GM12801 (cell line): Measurements from ENCODE around the gene CRACR2A.

Source experiments
- CTCF ChIP-seq: IDR thresholded peaks from one replicate; pipeline ENCODE4 v1.5.1; 2011; ENCODE audit warnings: control low read depth; ENCODE audit not compliant: insufficient read length; ENCODE audit errors: extremely low read depth

CRACR2A gene

DNA sequence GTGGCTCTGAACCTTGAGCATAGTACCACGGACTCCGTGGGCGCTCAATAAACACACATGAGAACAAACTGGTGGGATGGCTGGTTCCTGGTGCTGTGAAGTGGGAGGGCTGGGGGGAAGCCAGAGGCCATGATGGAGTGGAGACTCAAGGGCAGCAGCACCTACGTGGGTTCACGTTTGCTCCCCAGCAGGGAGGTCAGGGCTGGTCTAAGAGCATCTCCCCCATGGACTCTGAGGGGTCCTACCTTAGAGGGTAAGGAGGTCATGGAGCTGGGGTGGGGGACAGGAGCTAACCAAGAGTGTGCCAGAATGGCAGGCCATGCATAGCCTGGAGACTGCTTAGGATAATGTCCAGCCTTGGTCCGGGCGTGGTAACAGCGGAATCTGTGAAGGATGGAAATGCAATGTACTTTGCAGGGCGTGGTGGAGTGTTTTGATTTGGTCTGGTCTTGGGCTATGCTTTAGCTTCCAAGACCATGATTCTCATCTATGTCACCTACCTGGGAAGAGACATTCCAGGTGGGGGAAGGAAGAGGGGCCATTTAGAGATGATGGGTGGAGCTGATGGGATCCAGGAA is 158.9 kb downstream of the CRACR2A start:
- no peak for TF ChIP-seq CTCF

DNA sequence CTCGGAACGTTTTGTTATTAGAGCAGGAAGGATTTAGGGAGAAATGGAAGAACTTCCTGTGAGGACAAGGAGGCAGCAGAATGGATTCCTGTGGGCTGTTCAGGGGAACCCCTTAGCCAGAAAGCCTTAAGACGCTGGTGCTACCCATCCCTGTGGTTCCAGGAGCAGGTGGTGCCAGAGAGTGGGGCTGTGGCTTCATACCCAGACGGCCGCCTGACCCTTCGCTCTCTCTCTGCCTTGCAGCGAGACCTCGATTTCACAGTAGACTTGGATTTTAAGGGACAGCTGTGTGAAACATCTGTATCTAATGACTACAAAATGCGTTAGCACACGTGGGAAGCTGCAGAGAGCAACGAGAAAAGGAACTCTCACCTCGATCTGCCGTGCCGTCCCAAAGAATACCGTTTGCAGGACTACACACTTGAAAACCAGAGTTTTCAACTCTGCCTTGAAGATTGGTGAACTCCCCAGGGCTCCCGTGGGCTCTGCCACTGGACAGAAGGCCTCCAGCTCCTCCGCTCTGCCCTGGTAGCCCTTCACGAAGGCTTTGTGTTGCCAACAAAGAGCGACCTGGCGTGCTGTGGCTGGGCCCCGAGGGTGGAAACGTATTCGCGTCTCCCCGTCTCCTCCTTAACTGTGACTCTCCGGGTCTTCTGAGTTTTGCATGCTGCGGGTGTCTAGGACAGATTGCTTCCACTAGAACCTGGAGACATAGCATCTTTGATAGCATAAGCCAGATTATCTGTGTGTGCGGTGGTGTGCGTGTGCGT is 159.9 kb downstream of the CRACR2A start:
- TF ChIP-seq CTCF, result no peak

- TF ChIP-seq CTCF, result no peak
Observed at GRCh38 chr12:3589745-3590144, 163.2 kb downstream of the CRACR2A start.

DNA sequence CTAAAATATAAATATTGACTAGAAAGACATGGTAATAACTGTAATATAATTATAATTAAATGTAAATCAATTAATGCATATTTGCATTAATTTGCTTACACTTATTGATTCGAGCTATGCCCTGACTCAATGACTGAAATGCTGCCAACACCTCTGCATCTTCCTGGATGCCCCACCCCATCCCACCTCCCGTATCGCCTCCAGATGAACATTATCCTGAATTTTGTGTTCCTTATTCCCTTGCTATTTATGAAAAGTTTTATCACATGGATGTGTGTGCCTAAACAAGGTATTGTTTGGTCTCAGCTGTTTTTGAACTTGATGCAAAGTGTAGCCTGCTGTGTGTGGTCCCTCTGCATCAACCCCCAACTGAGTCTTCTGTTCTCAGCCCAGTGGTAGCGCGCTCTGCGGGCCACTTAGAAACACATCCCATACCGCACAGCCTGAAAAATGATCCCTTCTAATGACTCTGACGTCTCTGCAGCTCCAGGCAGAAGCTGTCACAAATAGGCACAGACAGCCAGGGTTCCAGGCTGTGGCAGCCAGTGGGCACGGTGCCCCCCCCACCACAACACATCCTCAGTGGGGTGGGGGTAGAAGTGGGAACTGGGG is 165.4 kb downstream of the CRACR2A start:
- no peak for TF ChIP-seq CTCF

GRCh38 chr12:3583656-3584334 is 169.1 kb downstream of the CRACR2A start:
- TF ChIP-seq CTCF, result no peak

DNA sequence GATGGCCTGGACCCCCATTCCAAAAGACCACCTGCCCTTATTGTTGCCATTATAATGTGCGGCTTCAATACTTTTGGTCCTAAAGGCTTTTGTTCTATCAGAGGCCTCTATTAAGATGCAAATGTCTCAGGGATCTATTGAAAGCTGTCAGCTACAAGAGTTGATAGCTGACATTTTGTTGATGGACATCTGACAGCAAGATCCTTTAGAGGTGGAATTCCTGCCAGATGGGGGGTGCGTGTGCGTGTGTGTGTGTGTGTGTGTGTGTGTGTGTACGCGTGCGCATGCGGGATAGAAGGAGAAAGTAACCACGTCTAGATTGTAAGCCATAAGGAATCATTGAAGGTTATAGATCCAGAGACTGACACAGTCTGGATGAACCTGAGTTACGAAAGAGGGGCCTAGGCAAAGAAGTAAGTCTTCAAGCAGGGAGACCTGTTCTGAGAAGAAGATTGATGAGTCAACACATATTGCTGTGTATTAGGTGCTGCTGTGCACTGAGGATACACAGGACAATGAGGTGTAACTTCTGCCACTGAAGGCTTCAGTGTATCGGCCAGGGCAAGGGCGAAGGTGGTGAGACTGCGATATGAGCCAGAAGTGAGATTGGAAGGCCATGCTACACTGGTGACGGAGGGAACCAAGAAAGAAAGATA is 172.7 kb downstream of the CRACR2A start:
- no peak for TF ChIP-seq CTCF
